Ovary (tissue), 3 donors: ENCODE measurements around the gene ARL2BP.

ENCODE experiments used
- CTCF ChIP-seq, 3 donors: fragments of 450-650 bp in 2 of 3; fragments of 200-600 bp in 1 of 3; IDR thresholded peaks; one replicate each; pipeline versions ENCODE4 v1.5.1 to v1.8.0; 2016 to 2022; ENCODE audit warnings: antibody characterized with exemption in 3 of 3, mild to moderate bottlenecking in 1 of 3
- POLR2A ChIP-seq: fragments of 450-650 bp; IDR thresholded peaks from one replicate; pipeline ENCODE4 v1.6.1; 2017; ENCODE audit warnings: antibody characterized with exemption, mild to moderate bottlenecking, moderate library complexity
- donor health status: DM: no; HTN: no; CAD: no.

- TF ChIP-seq CTCF (IDR thresholded peaks at IDR 0.05) (no peak), POLR2A (no peak)
These were observed 36.7 kb downstream of the ARL2BP start for GRCh38 chr16:57281791-57282190.
